ENCODE data around the gene PIMREG. TPM values are rescaled to one million over a fixed set of nuclear protein-coding genes. Genes with fewer than 3 reads are reported as not detected.

Gene PIMREG
- total RNA-seq, 1 donor from 2014 or later = 0.27 TPM

DNA sequence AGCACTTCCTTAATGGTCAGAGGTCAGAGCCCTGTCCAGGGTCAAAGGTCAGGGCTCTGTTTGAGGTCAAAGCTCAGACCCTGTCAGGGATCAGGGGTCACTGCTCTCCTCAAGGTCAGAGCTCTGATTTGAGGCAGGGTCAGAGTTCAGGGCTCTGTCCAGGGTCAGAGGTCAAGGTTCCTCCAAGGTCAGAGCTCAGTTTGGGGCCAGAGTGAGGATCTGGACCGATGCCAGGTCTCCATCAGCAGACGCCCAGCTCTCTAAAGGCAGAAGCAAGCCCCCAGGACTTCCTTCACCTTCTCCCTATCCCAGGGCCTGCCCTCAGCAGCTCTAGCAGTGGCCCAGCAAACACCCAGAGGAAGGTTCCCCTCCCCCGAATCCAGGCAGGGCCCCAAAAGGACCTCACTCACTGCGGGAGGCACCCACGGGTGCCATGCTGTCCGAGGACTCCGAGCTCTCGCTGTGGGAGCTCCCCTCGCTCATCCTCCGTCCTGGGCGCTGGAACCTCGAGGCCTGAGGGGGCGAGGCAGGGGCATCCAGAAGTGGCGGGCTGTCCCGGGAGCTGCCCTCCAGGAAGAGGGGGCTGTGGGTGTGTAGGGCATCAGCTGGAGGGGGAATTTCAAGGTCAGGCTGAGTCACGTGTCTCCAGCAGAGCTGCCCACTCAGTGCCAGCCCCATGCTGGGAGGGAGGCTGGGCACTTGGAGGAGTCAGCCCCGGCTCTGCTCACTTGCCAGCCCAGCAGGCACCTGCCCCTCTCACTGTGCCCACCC is 26.7 kb downstream of the PIMREG start:
- peaks cover 3% of the 10 kb centered on the region for H3K9me3 Mint-ChIP-seq
- no peaks in the 10 kb centered on the region for H3K36me3 Mint-ChIP-seq (ENCODE audit: low read depth)
- intact Hi-C loops (cut with micrococcal nuclease) = no loop called here
- ATAC-seq (ENCODE audit: low read depth) (no peak), DNase-seq (no peak)
- H3K4me3 Mint-ChIP-seq = no peak overlapping the region
- ChIA-PET CTCF (interaction anchor here (3.1 kb wide), 1 partner anchor 178 kb away, joined by 12 read pairs; no protein-coding TSS in a partner anchor), POLR2A (no interaction called here)
- peaks cover 3% of the 10 kb centered on the region for H3K4me1 Mint-ChIP-seq
- H3K27ac Mint-ChIP-seq = no peak overlapping the region
- TF ChIP-seq, protein P1, sequence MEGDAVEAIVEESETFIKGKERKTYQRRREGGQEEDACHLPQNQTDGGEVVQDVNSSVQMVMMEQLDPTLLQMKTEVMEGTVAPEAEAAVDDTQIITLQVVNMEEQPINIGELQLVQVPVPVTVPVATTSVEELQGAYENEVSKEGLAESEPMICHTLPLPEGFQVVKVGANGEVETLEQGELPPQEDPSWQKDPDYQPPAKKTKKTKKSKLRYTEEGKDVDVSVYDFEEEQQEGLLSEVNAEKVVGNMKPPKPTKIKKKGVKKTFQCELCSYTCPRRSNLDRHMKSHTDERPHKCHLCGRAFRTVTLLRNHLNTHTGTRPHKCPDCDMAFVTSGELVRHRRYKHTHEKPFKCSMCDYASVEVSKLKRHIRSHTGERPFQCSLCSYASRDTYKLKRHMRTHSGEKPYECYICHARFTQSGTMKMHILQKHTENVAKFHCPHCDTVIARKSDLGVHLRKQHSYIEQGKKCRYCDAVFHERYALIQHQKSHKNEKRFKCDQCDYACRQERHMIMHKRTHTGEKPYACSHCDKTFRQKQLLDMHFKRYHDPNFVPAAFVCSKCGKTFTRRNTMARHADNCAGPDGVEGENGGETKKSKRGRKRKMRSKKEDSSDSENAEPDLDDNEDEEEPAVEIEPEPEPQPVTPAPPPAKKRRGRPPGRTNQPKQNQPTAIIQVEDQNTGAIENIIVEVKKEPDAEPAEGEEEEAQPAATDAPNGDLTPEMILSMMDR (IDR thresholded peaks at IDR 0.05) = no peak
- H3K27me3 Mint-ChIP-seq = peaks cover 3% of the 10 kb centered on the region

DNA sequence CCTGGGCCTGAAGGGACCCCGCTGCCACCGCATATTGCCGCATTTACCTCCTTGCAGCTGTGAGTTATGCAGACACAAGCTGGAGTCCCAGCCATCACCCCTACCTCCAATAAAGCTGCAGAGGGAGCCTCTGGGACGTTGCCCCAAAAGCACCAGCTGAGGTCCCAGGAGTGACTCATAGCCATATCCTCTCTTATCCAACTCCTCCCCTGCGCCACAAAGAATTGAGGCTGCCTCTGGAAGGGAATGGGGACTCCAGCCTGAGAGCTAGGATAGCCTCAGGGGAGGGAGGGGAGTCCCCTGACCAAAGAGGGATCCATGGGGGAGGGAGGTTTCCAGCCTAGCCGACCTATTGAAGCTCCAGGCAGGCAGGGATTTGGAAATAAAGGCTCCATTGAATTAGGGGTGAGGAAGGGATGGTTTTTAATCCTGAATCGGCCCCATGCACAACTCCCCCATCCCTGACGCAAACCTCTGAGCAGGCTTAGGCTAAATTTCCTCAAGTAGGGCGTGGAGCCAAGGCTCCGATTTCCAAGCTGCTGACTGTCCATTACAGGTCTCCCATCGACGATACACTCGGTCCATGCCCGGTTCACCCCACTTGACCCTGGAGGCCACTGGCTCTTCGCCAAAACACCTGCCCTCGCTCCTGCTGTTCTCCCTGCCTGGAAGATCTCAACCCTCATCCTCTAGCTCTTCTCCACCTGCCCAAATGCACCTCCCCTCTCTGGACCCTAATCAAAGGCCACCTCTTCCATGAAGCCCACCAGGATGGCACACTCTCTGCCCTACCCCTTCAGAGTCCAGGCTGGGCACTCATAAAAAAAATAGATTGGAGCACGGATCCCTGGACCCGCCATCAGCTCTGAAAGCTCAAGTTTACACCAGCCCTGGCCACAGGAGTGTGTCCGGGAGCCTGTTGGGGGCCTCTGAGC is 27.5 kb downstream of the PIMREG start:
- Mint-ChIP-seq H3K36me3 (ENCODE audit: low read depth) (no peaks in the 10 kb centered on the region), H3K9me3 (no peaks in the 10 kb centered on the region), H3K4me1 (peaks cover 3% of the 10 kb centered on the region), H3K27ac (no peak overlapping the region), H3K4me3 (no peak overlapping the region), H3K27me3 (peaks cover 3% of the 10 kb centered on the region)
- intact Hi-C loops (cut with micrococcal nuclease) = loop anchor here (2.0 kb wide), 1 partner anchor 169 kb away; the partner anchor contains the start of genes KIAA0753 and TXNDC17
- POLR2A ChIA-PET = no interaction called here
- TF ChIP-seq, protein P1 (IDR thresholded peaks at IDR 0.05) = no peak
- no peak for ATAC-seq (ENCODE audit: low read depth)
- CTCF ChIA-PET = interaction anchor here (1.7 to 3.1 kb wide), 3 partner anchors 177 to 533 kb away, joined by 9 to 15 read pairs (median 12); no protein-coding TSS in a partner anchor
- no peak for DNase-seq

DNA sequence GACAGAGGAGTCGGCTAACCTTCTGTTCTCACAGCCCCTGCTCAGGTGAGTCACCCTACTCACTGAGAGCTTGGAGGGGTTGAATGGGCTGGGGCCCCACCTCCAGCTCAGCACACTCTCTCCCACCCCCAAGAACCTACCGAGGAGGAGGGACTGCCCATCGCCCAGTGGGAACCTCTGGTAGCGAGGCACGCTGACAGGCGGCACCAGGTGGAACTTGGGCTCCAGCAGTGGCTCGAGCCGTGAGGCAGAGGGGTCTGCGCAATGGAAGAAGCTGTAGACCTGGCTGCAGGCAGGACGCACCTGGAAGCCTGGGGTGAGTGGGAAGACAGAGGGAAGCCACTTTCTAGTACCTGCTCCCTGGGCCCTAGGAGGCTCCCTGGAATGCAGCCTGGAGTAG is 28.3 kb downstream of the PIMREG start:
- Mint-ChIP-seq H3K27ac (no peak overlapping the region), H3K27me3 (peaks cover 3% of the 10 kb centered on the region), H3K9me3 (no peaks in the 10 kb centered on the region), H3K36me3 (ENCODE audit: low read depth) (no peaks in the 10 kb centered on the region), H3K4me3 (no peak overlapping the region), H3K4me1 (peaks cover 3% of the 10 kb centered on the region)
- TF ChIP-seq, protein P1 (IDR thresholded peaks at IDR 0.05) = no peak
- intact Hi-C loops (cut with micrococcal nuclease) = loop anchor here (2.0 kb wide), 1 partner anchor 168 kb away; the partner anchor contains the start of genes KIAA0753 and TXNDC17
- ChIA-PET POLR2A (interaction anchor here (1.2 kb wide), 1 partner anchor 178 kb away, joined by 3 read pairs; no protein-coding TSS in a partner anchor), CTCF (interaction anchor here (0.7 to 3.1 kb wide), 13 partner anchors 7 to 532 kb away, joined by 3 to 15 read pairs (median 3); no protein-coding TSS in a partner anchor)
- ATAC-seq (ENCODE audit: low read depth) = no peak
- no peak for DNase-seq

DNA sequence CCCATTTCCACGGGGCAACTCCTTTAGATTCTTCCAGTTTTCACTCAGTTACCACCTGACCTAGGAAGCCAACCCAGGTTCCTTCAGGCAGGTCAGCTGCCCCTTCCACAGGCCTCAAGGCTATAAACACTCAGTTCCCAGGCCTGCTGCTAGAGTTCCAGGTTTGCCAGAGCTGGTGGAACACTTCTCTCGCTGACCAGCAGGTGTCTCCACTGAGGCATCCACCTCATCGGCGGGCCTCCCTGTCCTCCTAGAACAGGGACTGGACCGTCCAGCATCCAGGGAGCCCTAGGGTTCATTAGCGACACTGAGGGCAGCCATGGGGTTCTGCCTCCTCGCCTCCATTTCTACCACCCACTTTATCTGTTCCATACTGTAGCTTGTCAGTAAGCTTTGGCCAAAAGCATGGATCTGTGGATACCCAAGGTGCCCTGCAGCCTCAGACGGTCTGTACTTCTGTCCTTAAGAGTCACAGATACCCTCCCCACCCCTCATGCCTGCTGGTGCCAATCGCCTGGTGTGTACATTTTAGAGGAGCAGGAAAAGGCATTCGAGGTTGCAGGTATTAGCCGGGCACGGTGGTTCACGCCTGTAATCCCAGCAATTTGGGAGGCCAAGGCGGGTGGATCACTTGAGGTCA is 29.0 kb downstream of the PIMREG start:
- POLR2A ChIA-PET = interaction anchor here (1.2 kb wide), 1 partner anchor 178 kb away, joined by 3 read pairs; no protein-coding TSS in a partner anchor
- Mint-ChIP-seq H3K27me3 (peaks cover 3% of the 10 kb centered on the region), H3K27ac (no peak overlapping the region), H3K9me3 (no peaks in the 10 kb centered on the region), H3K36me3 (ENCODE audit: low read depth) (no peaks in the 10 kb centered on the region), H3K4me3 (no peak overlapping the region), H3K4me1 (peaks cover 3% of the 10 kb centered on the region)
- CTCF ChIA-PET = interaction anchor here (0.7 to 3.1 kb wide), 13 partner anchors 8 to 531 kb away, joined by 3 to 15 read pairs (median 3); no protein-coding TSS in a partner anchor
- TF ChIP-seq, protein P1 (IDR thresholded peaks at IDR 0.05) = peak; percentile 93
- ATAC-seq (ENCODE audit: low read depth) = peak; percentile 65
- peak; percentile 49 for DNase-seq
- intact Hi-C loops (cut with micrococcal nuclease) = loop anchor here (1.0 to 2.0 kb wide), 3 partner anchors 168 to 327 kb away; partner anchors contain the start of genes KIAA0753 and TXNDC17

Data from activated B cell treated with CpG ODN at 0.5 μM for 24 hours (primary cell).